ENCODE measurements around the gene SUGCT. TPM values are rescaled to one million over a fixed set of nuclear protein-coding genes. Genes with fewer than 3 reads are reported as not detected.

Gene SUGCT
- total and polyA plus RNA-seq, 2 of the 13 experiments (the other 11 are each of a cell fraction or from before 2014, with no cell fraction given): 10.1 to 22.2 TPM

GRCh38 chr7:40134428-40135316 is at the start of gene SUGCT, which contains the start of gene MPLKIP (continued):
- TF ChIP-seq GRHL1 (CRISPR knock-in tag; conservative IDR thresholded peaks at IDR 0.05): no peak
- TF ChIP-seq KDM3A (CRISPR knock-in tag; IDR thresholded peaks at IDR 0.05; ENCODE audit: low read depth): peak; percentile 74; the same call in 1 of the 2 replicates
- peak; percentile 94 for TF ChIP-seq ZSCAN22 (CRISPR knock-in tag; IDR thresholded peaks at IDR 0.05)
- peak; percentile 57; the same call in 1 of the 2 replicates for TF ChIP-seq ZNF768 (CRISPR knock-in tag; IDR thresholded peaks at IDR 0.05)
- TF ChIP-seq ONECUT2 (CRISPR knock-in tag; IDR thresholded peaks at IDR 0.05): no peak
- TF ChIP-seq CEBPB (IDR thresholded peaks at IDR 0.05; ENCODE audit: borderline replicate concordance, low read depth, low read length): no peak
- TF ChIP-seq MYPOP (CRISPR knock-in tag; IDR thresholded peaks at IDR 0.05): peak; percentile 86; the same call in 1 of the 2 replicates
- TF ChIP-seq ZNF18 (CRISPR knock-in tag; IDR thresholded peaks at IDR 0.05; ENCODE audit: insufficient replicate concordance): peak; percentile 87
- peak; percentile 18; the same call in 1 of the 2 replicates for TF ChIP-seq ZBTB10 (CRISPR knock-in tag; IDR thresholded peaks at IDR 0.05; ENCODE audit: borderline replicate concordance)
- no peak for TF ChIP-seq ATF7 (IDR thresholded peaks at IDR 0.05)
- TF ChIP-seq ATF7 (CRISPR knock-in tag; IDR thresholded peaks at IDR 0.05): 0 out of 2 replicates have a peak, but pooled peaks have one; percentile 10
- TF ChIP-seq RBM22 (optimal IDR thresholded peaks at IDR 0.05; ENCODE audit: low read length): peak; percentile 71
- 0 out of 2 replicates have a peak, but pooled peaks have one; percentile 51 for TF ChIP-seq DR1 (CRISPR knock-in tag; IDR thresholded peaks at IDR 0.05)
- TF ChIP-seq NFE2L2 (IDR thresholded peaks at IDR 0.05; ENCODE audit: low read length): no peak; the same call in 1 of the 2 replicates
- no peak for TF ChIP-seq TCF12 (IDR thresholded peaks at IDR 0.05)
- TF ChIP-seq TCF12 (CRISPR knock-in tag; IDR thresholded peaks at IDR 0.05): peak; percentile 79
- TF ChIP-seq HOXA7 (CRISPR knock-in tag; IDR thresholded peaks at IDR 0.05): no peak
- TF ChIP-seq ZNF121 (CRISPR knock-in tag; IDR thresholded peaks at IDR 0.05): peak; percentile 62; the same call in 1 of the 2 replicates
- peak; percentile 76 for TF ChIP-seq RBM39 (IDR thresholded peaks at IDR 0.05; ENCODE audit: low read depth, low read length, poor library complexity, severe bottlenecking)
- peak; percentile 92 for TF ChIP-seq THAP11 (CRISPR knock-in tag; IDR thresholded peaks at IDR 0.05)
- TF ChIP-seq TEAD3 (CRISPR knock-in tag; optimal IDR thresholded peaks at IDR 0.05; ENCODE audit: borderline replicate concordance): no peak
- peak; percentile 51 for TF ChIP-seq YY1 (IDR thresholded peaks at IDR 0.05; ENCODE audit: insufficient read depth, insufficient replicate concordance, low read depth, low read length)
